ENCODE measurements around the gene PPARG. TPM values are rescaled to one million over a fixed set of nuclear protein-coding genes. Genes with fewer than 3 reads are reported as not detected.

Gene PPARG
- total and polyA plus RNA-seq, 2 of the 8 experiments (the other 6 are each of a cell fraction or from before 2014, with no cell fraction given) = 0.06 TPM; not detected in 1

GRCh38 chr3:12239301-12239700 lies 49.6 kb upstream of the PPARG start (continued):
- no peak for TF ChIP-seq CREB1 (IDR thresholded peaks at IDR 0.05)
